Loucy (cell line): Measurements from ENCODE around the gene ATP6V0D1.

Experiments
- H2AFZ ChIP-seq: fragments of 200-600 bp; sonication (generic); 2 replicates; pipeline ENCODE4 v1.6.0; 2016; ENCODE audit warnings: antibody characterized with exemption, mild to moderate bottlenecking, low read length, moderate library complexity
- H3F3A ChIP-seq: fragments of 200-600 bp; 2 replicates; pipeline ENCODE4 v1.6.0; 2016; ENCODE audit warnings: antibody characterized with exemption, low read depth, mild to moderate bottlenecking
- H3K27me3 ChIP-seq: fragments of 200-600 bp; sonication (generic); 2 replicates; pipeline ENCODE4 v1.6.1; 2014; ENCODE audit warnings: low read length, mild to moderate bottlenecking; ENCODE audit not compliant: insufficient read depth, poor library complexity, severe bottlenecking
- H3K36me3 ChIP-seq: fragments of 200-600 bp; sonication (generic); 2 replicates; pipeline ENCODE4 v1.6.1; 2016; ENCODE audit warnings: low read length; ENCODE audit not compliant: insufficient read depth
- H3K4me1 ChIP-seq: fragments of 200-600 bp; sonication (generic); 2 replicates; pipeline ENCODE4 v1.5.1; 2014; ENCODE audit warnings: low read length, mild to moderate bottlenecking; ENCODE audit not compliant: insufficient read depth, poor library complexity, severe bottlenecking
- H3K4me2 ChIP-seq: fragments of 200-600 bp; sonication (generic); 2 replicates; pipeline ENCODE4 v1.6.0; 2014; ENCODE audit warnings: antibody characterized with exemption, low read length, low read depth, mild to moderate bottlenecking; ENCODE audit not compliant: poor library complexity, severe bottlenecking
- H3K4me3 ChIP-seq: fragments of 200-600 bp; sonication (generic); 2 replicates; pipeline ENCODE4 v1.5.1; 2014; ENCODE audit warnings: low read length, mild to moderate bottlenecking, mixed read lengths; ENCODE audit not compliant: poor library complexity, severe bottlenecking
- H3K79me2 ChIP-seq: fragments of 200-600 bp; sonication (generic); 2 replicates; pipeline ENCODE4 v1.6.1; 2014; ENCODE audit warnings: low read length; ENCODE audit not compliant: insufficient read depth
- H3K9ac ChIP-seq: fragments of 200-600 bp; sonication (generic); 2 replicates; pipeline ENCODE4 v1.6.0; 2014; ENCODE audit warnings: mild to moderate bottlenecking, low read depth, low read length, moderate library complexity; ENCODE audit not compliant: poor library complexity, severe bottlenecking
- H3K9me2 ChIP-seq: fragments of 200-600 bp; sonication (generic); replicated peaks from 2 replicates; pipeline ENCODE4 v1.6.1; 2016; ENCODE audit warnings: low read depth, low read length, mixed read lengths
- H3K9me3 ChIP-seq: fragments of 200-600 bp; sonication (generic); 2 replicates; pipeline ENCODE4 v1.6.1; 2014; ENCODE audit warnings: mild to moderate bottlenecking, antibody characterized with exemption, low read length, low read depth; ENCODE audit not compliant: insufficient read depth
- H4K20me1 ChIP-seq: fragments of 200-600 bp; sonication (generic); 2 replicates; pipeline ENCODE4 v1.6.0; 2014; ENCODE audit warnings: antibody characterized with exemption, low read length, mild to moderate bottlenecking; ENCODE audit not compliant: insufficient read depth, poor library complexity, severe bottlenecking
- EZH2phosphoT487 ChIP-seq: fragments of 200-600 bp; IDR thresholded peaks from 2 replicates; pipeline ENCODE4 v1.6.1; 2018; ENCODE audit warnings: antibody characterized with exemption, mild to moderate bottlenecking, moderate library complexity, borderline replicate concordance
- TF ChIP-seq, protein P1 (sequence below): fragments of 200-600 bp; sonication (generic); conservative IDR thresholded peaks from 2 replicates; pipeline ENCODE4 v1.5.1; 2014; ENCODE audit warnings: mild to moderate bottlenecking, antibody characterized with exemption, low read length

The ATP6V0D1 gene

GRCh38 chr16:67428146-67428731 is 52.7 kb downstream of the ATP6V0D1 start:
- H3K4me1 ChIP-seq, result no peaks in the 10 kb centered on the region
- H3K36me3 ChIP-seq, result no peaks in the 10 kb centered on the region
- H3K9ac ChIP-seq, result no peak overlapping the region
- H3F3A ChIP-seq, result no peaks in the 10 kb centered on the region
- H3K9me2 ChIP-seq, result no peaks in the 10 kb centered on the region
- no peaks in the 10 kb centered on the region for H4K20me1 ChIP-seq
- H3K9me3 ChIP-seq, result no peaks in the 10 kb centered on the region
- H3K79me2 ChIP-seq, result no peaks in the 10 kb centered on the region
- no peak overlapping the region for H3K4me3 ChIP-seq
- peak overlapping the region; percentile 45; the same call in 1 of the 2 replicates for H2AFZ ChIP-seq
- TF ChIP-seq, protein P1, sequence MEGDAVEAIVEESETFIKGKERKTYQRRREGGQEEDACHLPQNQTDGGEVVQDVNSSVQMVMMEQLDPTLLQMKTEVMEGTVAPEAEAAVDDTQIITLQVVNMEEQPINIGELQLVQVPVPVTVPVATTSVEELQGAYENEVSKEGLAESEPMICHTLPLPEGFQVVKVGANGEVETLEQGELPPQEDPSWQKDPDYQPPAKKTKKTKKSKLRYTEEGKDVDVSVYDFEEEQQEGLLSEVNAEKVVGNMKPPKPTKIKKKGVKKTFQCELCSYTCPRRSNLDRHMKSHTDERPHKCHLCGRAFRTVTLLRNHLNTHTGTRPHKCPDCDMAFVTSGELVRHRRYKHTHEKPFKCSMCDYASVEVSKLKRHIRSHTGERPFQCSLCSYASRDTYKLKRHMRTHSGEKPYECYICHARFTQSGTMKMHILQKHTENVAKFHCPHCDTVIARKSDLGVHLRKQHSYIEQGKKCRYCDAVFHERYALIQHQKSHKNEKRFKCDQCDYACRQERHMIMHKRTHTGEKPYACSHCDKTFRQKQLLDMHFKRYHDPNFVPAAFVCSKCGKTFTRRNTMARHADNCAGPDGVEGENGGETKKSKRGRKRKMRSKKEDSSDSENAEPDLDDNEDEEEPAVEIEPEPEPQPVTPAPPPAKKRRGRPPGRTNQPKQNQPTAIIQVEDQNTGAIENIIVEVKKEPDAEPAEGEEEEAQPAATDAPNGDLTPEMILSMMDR, result peak; percentile 86
- no peak for TF ChIP-seq EZH2phosphoT487
- H3K27me3 ChIP-seq, result no peaks in the 10 kb centered on the region
- H3K4me2 ChIP-seq, result no peak overlapping the region

GRCh38 chr16:67426950-67427349 is 54.0 kb downstream of the ATP6V0D1 start:
- no peaks in the 10 kb centered on the region for H3K4me1 ChIP-seq
- H3K4me3 ChIP-seq, result no peak overlapping the region
- no peaks in the 10 kb centered on the region for H3F3A ChIP-seq
- H3K9me2 ChIP-seq, result no peaks in the 10 kb centered on the region
- TF ChIP-seq, protein P1, result no peak
- no peak for TF ChIP-seq EZH2phosphoT487
- no peak overlapping the region for H3K9ac ChIP-seq
- no peak overlapping the region for H2AFZ ChIP-seq
- H3K36me3 ChIP-seq, result no peaks in the 10 kb centered on the region
- H4K20me1 ChIP-seq, result no peaks in the 10 kb centered on the region
- no peaks in the 10 kb centered on the region for H3K27me3 ChIP-seq
- no peaks in the 10 kb centered on the region for H3K79me2 ChIP-seq
- no peaks in the 10 kb centered on the region for H3K9me3 ChIP-seq
- no peak overlapping the region for H3K4me2 ChIP-seq

- Histone ChIP-seq H3K9me3 (no peaks in the 10 kb centered on the region), H2AFZ (no peak overlapping the region), H3K9me2 (no peaks in the 10 kb centered on the region), H3K36me3 (no peaks in the 10 kb centered on the region), H3K4me2 (no peak overlapping the region), H3K4me1 (no peaks in the 10 kb centered on the region), H4K20me1 (no peaks in the 10 kb centered on the region), H3K79me2 (no peaks in the 10 kb centered on the region), H3F3A (no peaks in the 10 kb centered on the region), H3K9ac (no peak overlapping the region), H3K27me3 (no peaks in the 10 kb centered on the region), H3K4me3 (no peak overlapping the region)
- TF ChIP-seq, protein P1, result no peak
- TF ChIP-seq EZH2phosphoT487, result no peak
These were observed 54.9 kb downstream of the ATP6V0D1 start for GRCh38 chr16:67426022-67426421.
